Cerebellar nuclear complex (tissue), 1 donor: Measurements from ENCODE around the gene CETP.

Experiments
- DNase-seq, 2 experiments: peaks; one replicate each; lab custom pipeline; 2025; lab: John Stamatoyannopoulos, UW

Gene CETP

GRCh38 chr16:57021757-57022156, 60.0 kb downstream of the CETP start:
- no peak for DNase-seq

GRCh38 chr16:57022445-57022844, 60.7 kb downstream of the CETP start:
- no peak for DNase-seq

- no peak for DNase-seq
Observed at GRCh38 chr16:57023541-57024249, 61.9 kb downstream of the CETP start.

- DNase-seq, result no peak
Observed at GRCh38 chr16:57024894-57025680, 63.3 kb downstream of the CETP start.

GRCh38 chr16:57025941-57026777, 64.4 kb downstream of the CETP start:
- no peak for DNase-seq

- DNase-seq, result no peak
Observed at GRCh38 chr16:57026778-57027062, 65.0 kb downstream of the CETP start.

GRCh38 chr16:57027067-57027466, 65.3 kb downstream of the CETP start:
- no peak for DNase-seq

- no peak for DNase-seq
Observed at GRCh38 chr16:57028086-57028485, 66.3 kb downstream of the CETP start.

GRCh38 chr16:57029161-57030160, 67.7 kb downstream of the CETP start:
- DNase-seq, result no peak

- DNase-seq, result no peak
Observed at GRCh38 chr16:57030346-57030902, 68.7 kb downstream of the CETP start.

- DNase-seq, result no peak
Observed at GRCh38 chr16:57031156-57031555, 69.4 kb downstream of the CETP start.

GRCh38 chr16:57032346-57032745, 70.6 kb downstream of the CETP start:
- no peak for DNase-seq

GRCh38 chr16:57032931-57033330, 71.2 kb downstream of the CETP start:
- no peak for DNase-seq
